B cell (primary cell): ENCODE results near the gene MIA3. TPM values are rescaled to one million over a fixed set of nuclear protein-coding genes. Genes with fewer than 3 reads are reported as not detected.
"Not testable (repeated sequence)": the region's sequence is repeated elsewhere in the genome, so short reads cannot be mapped to it uniquely, and the experiment has no call there.

Source experiments
- ATAC-seq: fragments of 200-7000 bp; cut with Tn5 transposase; one replicate; pipeline ENCODE4 v1.10.0; 2021; ENCODE audit warnings: low read depth, mild to moderate bottlenecking, moderate number of reproducible peaks, moderate library complexity
- CTCF ChIA-PET: fragments of 350-600 bp; sonication (Branson Sonifier 250); formaldehyde crosslinking; loops from one replicate; lab custom pipeline; 2021; ENCODE audit warnings: antibody characterized with exemption, inconsistent platforms; lab: Charles Lee
- POLR2A ChIA-PET: fragments of 350-600 bp; sonication (Branson Sonifier 250); formaldehyde crosslinking; loops from one replicate; lab custom pipeline; 2021; ENCODE audit warnings: antibody characterized with exemption; lab: Charles Lee
- DNase-seq: peaks from one replicate; pipeline ENCODE4 v3.0.0; 2013
- H2AFZ ChIP-seq: 2 replicates; pipeline ENCODE4 v1.6.1; 2012; ENCODE audit warnings: mild to moderate bottlenecking, low read depth, low read length; ENCODE audit not compliant: insufficient read depth, poor library complexity, severe bottlenecking
- H3K27ac ChIP-seq, 2 donors: 1 replicate in 1 of 2; 2 replicates in 1 of 2; pipeline ENCODE4 v1.5.1; 2012 to 2013; ENCODE audit warnings: low read length in 2 of 2, mild to moderate bottlenecking in 2 of 2, moderate library complexity in 1 of 2
- H3K27me3 ChIP-seq, 4 experiments: fragments of 200-600 bp in 1 of 4; sonication (generic) in 1 of 4; replicated peaks in 1 of 4; 1 replicate in 2 of 4; 2 replicates in 2 of 4; pipeline versions ENCODE4 v1.6.1 to v1.7.0; 2013 to 2016; ENCODE audit warnings: low read length in 3 of 4, mild to moderate bottlenecking in 2 of 4, mixed read lengths in 1 of 4, moderate library complexity in 1 of 4; ENCODE audit not compliant: insufficient read depth in 4 of 4, control insufficient read depth in 3 of 4; ENCODE audit errors: control extremely low read depth in 1 of 4
- H3K36me3 ChIP-seq, 2 experiments: replicated peaks in 1 of 2; 1 replicate in 1 of 2; 2 replicates in 1 of 2; pipeline versions ENCODE4 v1.6.1 to v1.7.1; 2013; ENCODE audit warnings: low read length in 1 of 2; ENCODE audit not compliant: insufficient read depth in 2 of 2, control insufficient read depth in 1 of 2; ENCODE audit errors: control extremely low read depth in 1 of 2, extremely low read depth in 1 of 2
- H3K4me1 ChIP-seq, 2 donors: fragments of 200-600 bp in 1 of 2; sonication (generic) in 1 of 2; 1 replicate in 1 of 2; 2 replicates in 1 of 2; pipeline versions ENCODE4 v1.5.1 to v1.6.1; 2013 to 2017; ENCODE audit warnings: low read length in 2 of 2; ENCODE audit not compliant: control insufficient read depth in 2 of 2, insufficient read depth in 2 of 2
- H3K4me2 ChIP-seq: replicated peaks from 2 replicates; pipeline ENCODE3; 2012; ENCODE audit warnings: mild to moderate bottlenecking, low read depth, low read length; ENCODE audit not compliant: poor library complexity, severe bottlenecking
- H3K4me3 ChIP-seq, 5 experiments: fragments of 200-600 bp in 1 of 5; sonication (generic) in 1 of 5; 1 replicate in 3 of 5; 2 replicates in 2 of 5; pipeline versions ENCODE4 v1.5.1 to v1.7.0; 2011 to 2016; ENCODE audit warnings: low read length in 4 of 5, mild to moderate bottlenecking in 4 of 5, low read depth in 2 of 5, control low read depth in 1 of 5, moderate library complexity in 1 of 5; ENCODE audit not compliant: insufficient read depth in 1 of 5; ENCODE audit errors: control extremely low read depth in 1 of 5, extremely low read depth in 1 of 5
- H3K79me2 ChIP-seq: fragments of 200-600 bp; sonication (generic); one replicate; pipeline ENCODE4 v1.6.0; 2016; ENCODE audit warnings: low read length; ENCODE audit not compliant: control insufficient read depth, insufficient read depth
- H3K9ac ChIP-seq: fragments of 200-600 bp; sonication (generic); 2 replicates; pipeline ENCODE4 v1.6.1; 2017; ENCODE audit warnings: mild to moderate bottlenecking, low read length, moderate library complexity
- H3K9me3 ChIP-seq, 3 donors: one replicate each; pipeline versions ENCODE4 v1.6.1 to v1.7.1; 2013; ENCODE audit warnings: low read length in 2 of 3; ENCODE audit not compliant: control insufficient read depth in 2 of 3, insufficient read depth in 1 of 3; ENCODE audit errors: control extremely low read depth in 1 of 3
- H4K20me1 ChIP-seq: 2 replicates; pipeline ENCODE4 v1.6.0; 2012; ENCODE audit warnings: mild to moderate bottlenecking, low read length; ENCODE audit not compliant: insufficient read depth, control insufficient read depth, poor library complexity, severe bottlenecking
- H3K27ac Mint-ChIP-seq: one replicate; pipeline ENCODE4 v1.8.0; 2021; ENCODE audit warnings: mixed read lengths
- H3K27me3 Mint-ChIP-seq: one replicate; pipeline ENCODE4 v1.8.0; 2021; ENCODE audit warnings: mixed read lengths
- H3K4me1 Mint-ChIP-seq: one replicate; pipeline ENCODE4 v1.8.0; 2021; ENCODE audit warnings: mixed read lengths
- H3K4me3 Mint-ChIP-seq: one replicate; pipeline ENCODE4 v1.8.0; 2021; ENCODE audit warnings: mixed read lengths
- H3K9me3 Mint-ChIP-seq: one replicate; pipeline ENCODE4 v1.8.0; 2022; ENCODE audit warnings: mixed read lengths; ENCODE audit not compliant: insufficient read depth
- CTCF ChIP-seq: fragments of 200-600 bp; IDR thresholded peaks from one replicate; pipeline ENCODE4 v1.8.0; 2022; ENCODE audit warnings: antibody characterized with exemption, mild to moderate bottlenecking
- EZH2 ChIP-seq: IDR thresholded peaks from 2 replicates; pipeline ENCODE4 v1.6.1; 2012; ENCODE audit warnings: borderline replicate concordance, low read depth, mild to moderate bottlenecking, moderate library complexity, low read length; ENCODE audit not compliant: insufficient read depth, poor library complexity, severe bottlenecking
- WGBS: methylation state at CpG from one replicate; pipeline ENCODE4 v1.1.5; 2013; ENCODE audit warnings: missing lambda C conversion rate; ENCODE audit not compliant: insufficient coverage; 5-methylcytosine and 5-hydroxymethylcytosine counted together
- intact Hi-C: fragments of 100-400 bp; cut with micrococcal nuclease; formaldehyde crosslinking; loops from one replicate; pipeline ENCODE4 v1.10.0; 2022
- polyA plus RNA-seq: library from polyadenylated mRNA; depleted of rRNA; stranded (reverse); fragments of >200 nt; gene quantifications from 2 replicates; pipeline ENCODE4 v1.2.3, GENCODE V29; 2012
- total RNA-seq, 2 donors: library from RNA; stranded (reverse); fragments of 120-200 nt in 1 of 2; gene quantifications; 1 replicate in 1 of 2; 2 replicates in 1 of 2; pipeline versions ENCODE4 v1.2.3 to v1.2.4, GENCODE V29; 2013 to 2022

The MIA3 gene
- total and polyA plus RNA-seq, 2 donors (not counting 1 experiment from before 2014, with no cell fraction given), result 69.2 to 109 TPM

- H3K9ac ChIP-seq, H3K79me2 ChIP-seq, H3K27ac Mint-ChIP-seq, intact Hi-C loops, H3K9me3 ChIP-seq, H3K9me3 Mint-ChIP-seq, ATAC-seq, H3K27me3 ChIP-seq, H3K4me3 Mint-ChIP-seq, H3K27ac ChIP-seq, H2AFZ ChIP-seq, DNase-seq, H4K20me1 ChIP-seq, CTCF ChIA-PET, H3K4me1 ChIP-seq, H3K27me3 Mint-ChIP-seq, POLR2A ChIA-PET, H3K4me2 ChIP-seq, H3K4me3 ChIP-seq, H3K4me1 Mint-ChIP-seq: not testable (repeated sequence)
- peaks cover 23 to 68% of the 10 kb centered on the region in 2 experiments for H3K36me3 ChIP-seq
- WGBS, result no CpG with 5 or more reads among the region's 2 CpGs
Measured at GRCh38 chr1:222669107-222669506, 51.2 kb downstream of the MIA3 start.

- H3K4me3 Mint-ChIP-seq, result no peak overlapping the region
- CTCF ChIA-PET, result interaction anchor here (0.8 to 1.1 kb wide), 2 partner anchors 14 to 205 kb away, joined by 3 read pairs; no protein-coding TSS in a partner anchor
- H3K4me1 Mint-ChIP-seq, result no peaks in the 10 kb centered on the region
- WGBS, result no CpG with 5 or more reads among the region's 1 CpG
- no peak for DNase-seq
- Histone ChIP-seq H3K4me1 (no peaks in the 10 kb centered on the region), H4K20me1 (peaks cover 4% of the 10 kb centered on the region), H3K79me2 (peaks cover 8% of the 10 kb centered on the region), H3K4me2 (no peak overlapping the region), H3K4me3 (no peak overlapping the region), H2AFZ (no peak overlapping the region), H3K27me3 (no peaks in the 10 kb centered on the region), H3K36me3 (peaks cover 27 to 68% of the 10 kb centered on the region in 2 experiments), H3K9me3 (no peaks in the 10 kb centered on the region), H3K27ac (peak overlapping the region in 1 of 2 donors; percentile 12), H3K9ac (no peak overlapping the region)
- H3K27me3 Mint-ChIP-seq, result no peaks in the 10 kb centered on the region
- TF ChIP-seq EZH2, result no peak
- no peak for TF ChIP-seq CTCF
- no peaks in the 10 kb centered on the region for H3K9me3 Mint-ChIP-seq
- peak overlapping the region; percentile 50 for H3K27ac Mint-ChIP-seq
- POLR2A ChIA-PET, result no interaction called here
- intact Hi-C loops, result no loop called here
- ATAC-seq, result no peak
Measured at GRCh38 chr1:222670110-222670509, 52.2 kb downstream of the MIA3 start.
